A172 (cell line): ENCODE results near the gene ANO2. TPM values are rescaled to one million over a fixed set of nuclear protein-coding genes. Genes with fewer than 3 reads are reported as not detected.

Experiments
- DNase-seq: peaks from one replicate; pipeline ENCODE4 v3.0.0-alpha.2; 2015; ENCODE audit warnings: low spot score
- total RNA-seq: library from RNA; depleted of rRNA; stranded (reverse); fragments of >200 nt; shearing (Covaris generic); gene quantifications from 2 replicates; pipeline ENCODE4 v1.2.3, GENCODE V29; 2014

Gene ANO2
- total RNA-seq, 1 experiment from 2014 or later, result 2.1 TPM

DNA sequence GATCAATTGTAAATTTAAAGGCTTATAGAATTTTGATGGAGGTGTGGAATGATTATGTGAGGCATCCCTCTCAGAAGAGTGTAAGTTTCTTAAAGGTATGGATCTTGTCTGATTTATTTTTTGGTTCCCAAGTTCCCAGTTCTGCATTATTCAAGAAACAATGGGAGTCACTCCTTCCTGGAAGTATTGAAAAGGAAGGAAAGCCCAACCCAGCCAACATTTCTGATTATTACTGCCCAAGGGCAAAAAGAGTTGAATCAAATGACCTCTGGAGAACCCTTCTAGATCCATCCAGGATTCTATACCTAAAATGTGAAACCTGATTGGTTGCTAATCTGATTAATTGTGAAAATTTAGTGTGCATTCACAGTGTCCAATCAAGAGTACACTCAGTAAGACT is 166.2 kb downstream of the ANO2 start:
- no peak for DNase-seq

DNA sequence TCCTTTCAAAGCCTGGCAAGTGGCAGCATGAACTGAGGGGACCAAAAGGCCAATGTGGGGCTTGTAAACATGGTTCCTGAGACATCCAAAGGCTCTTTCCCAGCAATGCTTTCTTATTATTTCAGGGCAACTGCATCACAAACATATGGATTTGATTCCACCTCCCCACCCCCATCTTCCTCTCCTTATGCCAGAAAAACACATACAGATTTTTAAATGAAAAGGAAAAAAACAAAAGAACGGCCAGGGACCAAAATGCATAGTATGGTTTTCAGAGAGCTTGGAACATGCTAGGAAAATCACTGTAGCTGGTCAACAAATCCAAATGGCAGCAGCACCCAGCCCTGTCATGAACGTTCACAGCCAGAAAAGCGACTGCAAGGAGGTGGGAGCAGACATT is 167.6 kb downstream of the ANO2 start:
- DNase-seq, result no peak

DNA sequence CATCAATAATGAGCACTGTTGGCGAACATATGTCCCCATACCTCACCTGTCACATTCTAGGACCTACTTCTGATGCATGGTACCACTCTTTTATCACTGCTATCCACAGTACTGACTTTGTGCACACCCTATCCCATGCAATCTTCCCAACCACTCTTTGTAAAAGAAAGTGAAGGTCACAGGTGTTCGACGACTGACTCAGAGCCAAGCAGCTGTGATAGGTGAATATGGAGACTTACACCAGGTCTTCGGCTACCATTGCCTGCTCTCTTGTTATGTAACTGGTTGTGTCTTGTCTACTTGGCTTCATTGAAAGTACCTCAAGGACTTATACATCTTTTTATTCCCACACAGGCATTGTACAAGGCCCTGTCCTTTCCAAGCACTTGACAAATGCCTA is 169.0 kb downstream of the ANO2 start:
- no peak for DNase-seq

DNA sequence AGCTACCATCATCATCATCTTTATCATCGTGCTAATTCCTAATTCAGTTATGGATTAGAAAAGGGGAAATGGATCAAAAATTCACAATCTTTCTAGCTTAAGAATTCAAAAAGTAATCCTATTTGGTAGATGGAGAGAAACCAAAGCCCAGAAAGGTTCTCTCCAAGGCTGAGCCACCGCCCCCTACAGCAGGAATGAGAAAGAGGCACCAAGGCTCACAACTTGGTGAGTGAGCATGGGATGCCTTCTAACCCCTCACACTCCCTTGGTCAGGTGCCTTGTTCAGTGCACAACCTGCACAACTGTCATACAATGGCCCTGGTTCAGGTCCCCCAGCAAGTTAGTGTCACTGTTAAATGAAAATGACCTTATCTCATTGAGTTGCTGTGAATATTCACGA is 171.5 kb downstream of the ANO2 start:
- DNase-seq, result no peak

DNA sequence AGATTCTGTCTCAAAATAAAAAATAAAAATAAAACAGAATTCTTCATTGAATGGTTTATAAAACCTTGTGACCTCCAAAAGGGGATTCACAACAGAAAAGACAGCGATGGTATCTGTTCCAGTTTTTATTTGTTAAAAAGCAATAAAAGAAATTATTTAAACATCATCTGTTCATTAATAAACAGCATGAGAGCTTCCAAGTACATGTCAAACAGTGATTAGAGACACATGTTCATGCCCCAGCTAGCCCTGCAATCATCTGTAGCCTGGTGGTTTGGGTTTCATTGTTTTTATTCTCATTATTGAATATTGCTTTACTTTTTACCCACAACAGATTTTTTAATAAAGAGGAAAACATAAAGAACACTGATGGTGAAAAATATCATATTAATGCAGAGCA is 173.3 kb downstream of the ANO2 start:
- DNase-seq, result no peak

DNA sequence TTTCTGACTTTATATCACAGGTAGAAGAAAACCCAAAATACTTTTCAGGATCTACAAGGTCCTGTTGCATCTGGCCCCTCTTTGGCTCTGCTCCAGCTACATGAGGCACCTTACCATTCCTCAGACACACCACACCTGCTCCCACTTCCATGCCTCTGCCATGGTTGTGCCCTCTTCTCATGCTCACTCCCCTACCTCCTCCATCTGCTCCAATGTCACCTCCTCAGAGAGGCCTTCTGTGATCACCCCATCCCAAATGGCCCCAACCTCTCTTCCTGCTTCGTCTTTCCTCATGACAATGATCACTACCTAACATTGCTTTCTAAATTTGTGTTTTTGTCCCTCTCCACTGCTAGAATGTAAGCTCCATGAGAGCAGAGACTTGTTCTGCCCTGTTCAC is 174.3 kb downstream of the ANO2 start:
- DNase-seq, result no peak

DNA sequence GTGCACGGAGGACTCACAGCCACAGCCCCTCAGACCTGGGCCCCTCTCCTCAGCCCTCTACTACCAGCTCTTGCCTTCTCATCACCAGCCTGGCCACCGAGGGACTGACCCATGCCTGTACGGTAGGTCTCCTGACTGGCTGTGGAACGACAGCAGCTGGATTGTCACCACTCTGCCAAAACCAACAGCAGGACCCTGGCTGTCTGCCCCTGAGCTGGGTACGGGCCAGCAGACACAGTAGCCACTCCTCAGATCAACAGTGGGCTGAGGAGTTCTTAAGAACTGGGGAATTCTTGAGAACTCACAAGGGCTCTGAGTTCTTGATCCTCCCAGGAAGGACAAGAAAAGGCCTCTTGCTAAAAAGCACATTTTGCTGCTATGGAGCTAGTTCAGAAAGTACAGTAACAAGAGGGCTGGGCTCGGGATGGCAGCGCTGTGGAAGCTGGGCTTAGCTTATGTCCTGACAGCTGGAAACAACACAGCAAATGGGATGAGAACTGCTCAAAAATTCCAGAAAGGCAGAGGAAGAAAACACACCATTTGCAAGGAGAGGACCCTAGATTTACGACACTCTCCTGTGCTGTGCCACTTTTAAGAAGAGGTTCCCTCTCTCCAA is 176.4 kb downstream of the ANO2 start:
- DNase-seq, result no peak

DNA sequence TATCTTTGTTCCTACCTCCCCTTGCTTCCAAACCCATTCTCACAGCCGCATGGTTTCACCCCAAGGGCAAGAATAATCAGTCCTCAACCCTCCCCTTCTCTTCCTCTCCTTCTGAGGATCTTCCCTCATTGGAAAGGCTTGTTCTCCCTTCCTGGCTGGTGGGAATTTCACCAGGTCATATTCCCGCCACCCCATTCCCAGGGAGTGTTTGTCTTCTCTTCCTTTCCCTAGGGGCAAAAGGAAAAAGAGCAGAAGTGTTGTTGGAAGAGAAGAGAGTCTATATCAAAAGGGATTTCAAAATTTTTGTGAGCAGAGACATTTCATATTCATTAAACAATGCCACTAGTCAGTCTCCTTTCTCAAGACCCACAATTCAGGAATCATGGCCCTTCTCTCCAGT is 176.9 kb downstream of the ANO2 start:
- no peak for DNase-seq

DNA sequence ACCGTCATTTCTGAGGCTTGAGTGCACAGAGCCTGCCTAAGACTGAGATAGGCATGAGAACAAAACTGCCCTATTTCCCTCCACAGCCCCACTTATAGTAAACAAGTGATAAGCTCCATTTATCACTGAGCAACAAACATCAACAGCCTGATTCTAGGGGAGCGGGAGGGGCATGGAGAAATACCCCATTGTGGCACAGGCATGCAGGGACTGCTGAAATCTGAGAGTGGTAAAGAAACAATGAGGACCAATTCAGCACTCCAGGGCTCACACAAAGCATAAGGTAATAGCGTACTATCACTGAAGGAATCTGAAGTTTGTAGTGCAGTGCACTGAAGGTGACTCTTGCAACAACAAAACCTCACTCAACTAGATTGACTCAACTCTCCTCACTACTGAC is 186.7 kb downstream of the ANO2 start:
- DNase-seq, result no peak

DNA sequence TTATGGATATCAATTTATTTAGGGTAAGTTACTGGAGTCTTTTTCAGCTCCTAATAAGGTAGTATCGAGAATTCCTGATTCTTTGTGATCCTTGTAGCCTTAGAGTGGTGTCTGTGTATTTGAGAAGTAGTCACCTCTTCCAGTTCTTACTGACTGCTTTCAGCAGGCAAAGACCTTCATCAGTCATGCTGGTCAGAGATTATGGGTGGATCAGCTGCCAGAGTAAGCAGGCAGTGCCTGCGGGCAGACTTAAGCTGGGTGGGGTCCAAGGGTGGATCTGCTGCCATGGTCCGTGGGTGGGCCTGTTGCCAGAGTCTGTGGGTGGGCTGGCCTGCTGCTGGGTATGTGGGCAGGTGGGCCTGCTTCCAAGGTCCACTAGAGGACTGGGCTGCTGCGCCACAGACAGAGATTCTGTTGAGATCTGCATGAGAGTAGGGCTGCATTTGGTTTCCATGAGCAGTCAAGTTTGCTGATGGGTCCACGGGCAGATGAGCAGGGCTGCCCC is 188.7 kb downstream of the ANO2 start:
- DNase-seq, result no peak

DNA sequence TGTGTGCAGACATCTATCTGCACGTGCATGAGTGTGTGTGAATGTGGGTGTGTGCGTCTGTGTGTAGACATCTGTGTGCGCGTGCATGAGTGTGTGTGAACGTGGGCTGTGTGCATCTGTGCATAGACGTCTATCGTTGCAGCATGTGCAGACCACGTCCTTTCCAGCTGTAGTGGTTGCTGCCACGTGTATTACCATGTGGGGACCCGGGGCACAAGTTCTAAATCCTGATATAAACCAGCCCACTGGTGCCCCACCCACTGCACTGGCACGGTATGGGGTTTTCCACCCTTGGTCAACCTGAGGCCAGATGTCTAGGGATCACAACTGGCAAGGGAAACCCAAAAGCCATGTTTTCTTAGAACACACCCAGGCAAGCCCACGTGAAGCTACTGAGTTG is 197.0 kb downstream of the ANO2 start:
- no peak for DNase-seq

DNA sequence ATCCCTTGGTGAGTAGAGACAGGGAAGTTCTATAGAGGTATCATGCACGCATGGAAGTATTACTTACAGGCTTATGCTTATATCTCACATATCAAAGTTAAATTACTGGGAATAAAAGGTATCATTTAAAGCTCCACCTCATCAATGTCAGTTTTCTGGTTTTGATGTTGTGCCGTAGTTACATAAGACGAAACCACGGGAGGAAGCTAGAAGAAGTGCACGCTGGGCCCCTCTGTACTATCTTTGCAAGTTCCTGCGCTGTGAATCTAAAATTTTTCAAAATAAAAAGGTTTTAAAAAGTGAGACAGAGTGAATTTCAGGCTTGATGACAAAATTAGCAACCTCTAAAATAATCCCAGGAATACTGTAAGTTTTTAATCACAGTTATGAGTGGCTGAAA is 198.1 kb downstream of the ANO2 start:
- no peak for DNase-seq

DNA sequence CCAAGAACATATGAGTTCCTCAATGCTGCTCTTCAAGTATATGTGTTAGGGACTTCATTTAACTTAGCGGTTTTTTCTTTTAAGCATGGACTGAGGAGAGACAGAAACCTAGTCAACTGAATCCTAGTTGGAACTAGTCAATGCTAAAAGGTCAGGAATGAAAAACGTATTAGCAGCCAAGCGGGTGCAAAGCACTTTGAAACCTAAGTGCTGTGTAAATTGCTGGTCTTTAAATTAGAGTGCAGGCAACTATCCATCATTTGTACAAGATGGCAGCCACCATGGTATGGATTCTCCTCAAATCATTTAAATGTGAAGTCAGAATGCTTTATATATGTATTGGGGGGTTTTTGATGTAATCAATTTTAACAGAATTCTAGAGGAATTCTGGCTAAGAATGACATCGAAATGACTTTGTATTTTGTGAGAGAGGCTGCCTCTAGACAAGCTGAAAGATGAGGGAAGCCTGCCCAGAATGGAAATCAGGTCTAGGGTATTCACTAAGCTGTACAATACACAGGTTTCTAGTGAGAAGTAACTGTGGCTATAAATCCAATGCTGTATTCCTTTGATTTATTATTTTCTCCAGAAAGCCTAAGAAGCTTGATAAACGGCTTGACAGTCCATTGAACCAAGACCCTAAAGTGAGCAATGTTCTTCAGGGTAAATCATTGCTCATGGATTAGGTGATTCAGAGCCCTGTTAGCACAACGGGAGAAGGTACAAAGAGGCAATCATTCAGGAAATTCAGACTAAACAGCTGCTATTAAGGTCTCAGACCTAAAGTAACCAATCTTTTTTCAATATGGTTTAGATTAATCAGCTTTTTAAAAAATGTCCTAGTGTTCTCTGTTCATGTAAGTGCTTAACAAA is 198.8 kb downstream of the ANO2 start:
- no peak for DNase-seq

DNA sequence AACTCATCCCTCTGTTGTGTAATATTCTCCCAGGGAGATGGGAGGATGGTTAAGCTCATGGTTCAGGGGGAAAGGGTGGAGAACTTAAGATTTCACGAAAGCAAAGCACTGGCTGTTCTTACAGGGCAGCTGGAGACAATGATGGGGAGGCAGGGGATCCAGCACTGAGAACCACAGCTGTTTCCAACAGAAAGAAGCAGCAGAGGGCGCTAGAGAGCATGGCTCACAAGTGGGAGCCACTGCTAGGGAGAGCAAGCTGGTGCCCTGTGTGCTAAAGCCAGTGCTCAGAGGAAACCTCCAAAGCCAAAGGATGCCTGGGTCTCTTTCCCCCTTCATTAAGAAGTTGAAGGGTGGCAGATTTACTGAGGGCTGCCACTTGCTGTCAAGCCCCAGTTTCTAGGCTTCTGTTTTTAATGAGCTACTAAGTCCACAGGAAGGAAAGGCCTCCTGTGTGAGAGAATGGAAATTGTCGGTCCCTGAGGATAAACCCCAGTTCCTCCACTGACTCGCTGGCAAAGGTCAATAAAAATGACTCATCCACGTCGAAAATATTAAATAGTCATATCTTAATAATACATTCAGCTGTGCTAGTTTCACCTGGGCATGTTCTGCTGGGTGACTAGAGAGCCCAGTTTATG is 199.7 kb downstream of the ANO2 start:
- peak; percentile 48 for DNase-seq

DNA sequence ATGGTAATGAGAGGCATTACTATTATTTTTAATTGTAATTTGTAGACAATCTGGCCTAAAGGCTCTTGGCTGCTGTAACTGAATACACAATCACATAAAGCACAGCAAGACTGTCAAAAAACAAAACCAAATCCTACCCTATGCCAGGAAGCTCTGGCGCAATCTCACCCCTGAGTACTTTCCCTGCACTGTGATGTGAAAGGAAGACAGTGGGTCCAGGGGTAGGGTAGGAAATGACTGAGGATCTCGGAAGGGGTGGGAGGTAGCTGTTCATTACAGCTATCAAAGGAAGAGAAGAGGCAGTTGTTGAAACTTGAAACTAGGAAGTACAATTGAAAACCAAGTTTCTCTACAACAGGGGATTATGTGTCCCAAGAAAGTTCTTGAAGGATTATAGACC is 202.8 kb downstream of the ANO2 start:
- DNase-seq, result no peak

DNA sequence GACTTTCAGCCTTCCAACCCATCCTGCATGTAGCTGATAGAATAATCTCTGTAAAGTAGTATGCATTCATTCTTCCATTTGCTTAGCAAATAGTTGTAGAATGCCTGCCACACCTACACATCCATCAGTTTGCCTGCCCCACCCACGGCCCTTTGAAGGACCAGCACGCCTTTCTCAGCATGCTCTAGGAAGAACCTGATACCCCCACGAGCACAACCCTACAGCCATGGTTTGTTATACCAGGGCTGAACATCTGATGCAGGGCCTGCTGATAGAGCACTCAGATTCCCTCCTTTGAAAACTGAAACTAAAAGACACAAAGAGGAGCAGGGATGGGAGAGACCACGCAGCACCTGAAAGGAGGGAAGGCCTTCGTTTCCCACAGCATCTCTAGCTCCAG is 205.1 kb downstream of the ANO2 start:
- no peak for DNase-seq

DNA sequence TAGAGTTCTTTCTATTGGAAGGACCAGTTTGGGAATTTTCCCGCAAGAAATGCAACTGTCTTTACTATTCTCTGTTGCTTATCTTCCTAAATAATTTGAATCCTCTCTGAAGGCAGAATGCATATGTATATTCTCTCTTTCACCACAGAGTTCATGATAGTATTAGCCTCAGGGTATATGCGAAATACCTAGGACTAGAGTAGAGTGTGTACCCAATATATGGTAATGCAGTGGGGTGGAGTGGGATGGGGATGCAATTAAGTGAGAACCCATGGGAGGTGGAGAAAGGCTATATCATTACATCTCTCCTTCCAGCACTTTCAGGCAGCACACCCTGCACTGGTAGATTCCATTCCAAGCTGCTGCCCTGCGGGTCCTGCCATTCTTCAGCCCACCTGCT is 207.3 kb downstream of the ANO2 start:
- DNase-seq, result no peak

DNA sequence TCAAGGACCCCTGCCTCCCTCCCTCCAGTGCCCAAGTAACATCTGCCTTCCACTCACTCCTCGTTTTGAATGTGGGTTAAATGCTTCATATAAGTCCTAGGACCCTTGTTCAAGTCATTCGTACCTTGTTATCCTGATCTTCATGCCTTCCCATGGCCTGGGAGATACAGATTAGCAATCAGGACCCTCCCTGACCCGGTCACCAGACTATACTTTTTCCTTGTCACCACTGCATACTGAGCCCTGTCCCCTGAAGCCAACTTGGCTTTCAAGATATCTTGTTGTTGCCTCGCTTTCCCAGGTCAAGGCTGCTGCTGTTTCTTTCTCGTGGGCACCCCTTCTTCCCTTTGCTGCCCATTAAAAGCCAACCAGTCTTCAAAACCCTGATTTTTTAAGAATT is 208.5 kb downstream of the ANO2 start:
- no peak for DNase-seq

DNA sequence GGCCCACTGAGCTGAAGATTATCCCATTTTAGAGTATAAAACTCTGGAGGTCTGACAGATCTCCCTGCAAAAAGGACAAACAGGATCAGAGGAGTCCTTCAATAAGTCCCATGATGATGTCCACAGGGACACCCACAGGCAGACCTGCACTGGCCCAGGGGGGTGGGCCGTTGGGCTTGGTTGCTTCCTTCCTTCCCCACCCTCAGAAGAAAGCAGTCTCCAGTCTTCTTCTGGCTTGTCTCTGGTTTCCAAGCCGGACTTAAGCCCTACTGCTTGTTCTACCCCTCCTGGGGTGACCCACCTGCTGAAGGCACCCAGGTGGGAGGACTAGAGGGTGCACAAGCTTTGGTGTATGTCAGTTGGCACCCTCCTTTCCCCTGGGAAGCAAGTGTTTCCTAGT is 209.0 kb downstream of the ANO2 start:
- no peak for DNase-seq

DNA sequence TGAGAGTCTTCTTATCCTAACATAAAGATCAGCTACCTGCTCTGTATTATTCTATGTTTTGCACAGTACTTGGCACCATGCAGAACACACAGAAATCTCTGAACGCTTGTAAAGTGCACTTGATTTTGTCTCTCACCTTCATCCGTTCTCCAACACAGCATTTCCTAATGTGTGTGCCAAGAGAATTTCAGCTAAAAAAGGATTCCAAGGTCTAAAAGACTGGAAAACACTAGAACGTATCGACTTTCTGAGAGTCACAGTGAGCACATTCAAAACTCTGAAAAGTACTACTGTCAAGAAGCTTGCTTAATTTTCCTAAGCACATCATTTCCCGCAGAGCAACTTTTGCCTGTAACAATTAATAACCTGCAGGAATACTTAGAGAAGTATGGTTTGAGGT is 211.1 kb downstream of the ANO2 start:
- no peak for DNase-seq

DNA sequence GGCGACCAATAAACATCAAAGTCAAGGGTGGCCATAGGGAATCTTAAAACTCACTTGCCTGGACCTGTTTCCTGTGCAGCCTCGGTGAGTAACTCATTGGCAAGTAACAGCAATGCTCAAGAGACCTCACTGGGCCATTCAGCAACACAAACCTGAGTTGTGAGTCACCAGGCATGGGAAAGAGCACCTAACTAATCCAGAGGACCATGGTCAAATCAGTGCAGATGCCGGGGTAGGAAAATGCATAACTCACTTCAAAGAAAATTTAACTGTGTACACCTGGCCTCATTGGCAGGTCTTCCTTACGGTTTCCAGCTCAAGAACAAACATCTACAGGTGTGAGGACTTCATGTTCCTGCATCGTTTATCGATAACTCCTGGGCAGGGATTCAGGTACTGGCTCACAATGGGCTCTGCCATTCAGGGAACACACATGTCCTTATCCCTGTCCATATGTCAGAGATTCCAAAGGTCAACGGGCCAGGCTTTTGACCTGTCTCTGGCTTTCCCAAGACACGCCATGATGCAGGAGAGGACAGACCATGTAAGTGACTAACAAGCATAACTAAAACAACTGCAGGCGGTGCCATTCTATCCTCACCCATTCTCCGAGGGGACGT is 211.8 kb downstream of the ANO2 start:
- DNase-seq, result no peak

DNA sequence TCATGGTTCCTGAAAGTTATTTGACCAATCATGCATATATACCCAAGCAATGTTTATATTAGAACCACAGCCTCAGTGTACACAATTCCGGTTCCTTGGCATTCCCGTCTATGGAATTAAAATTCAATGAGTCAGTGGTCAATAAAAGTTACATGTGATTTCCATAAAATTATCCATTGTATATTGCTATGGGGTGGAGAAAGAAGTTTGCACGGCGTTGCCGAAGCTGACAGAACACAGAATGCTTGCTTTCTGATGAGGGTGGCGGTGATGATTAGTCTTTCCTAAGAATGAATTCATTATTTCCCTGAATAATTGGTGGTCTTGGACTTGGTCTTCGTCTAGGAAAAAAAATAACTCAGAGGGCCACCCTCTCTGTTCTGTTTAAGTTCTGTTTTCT is 214.1 kb downstream of the ANO2 start:
- DNase-seq, result no peak
